Endothelial cell of umbilical vein (primary cell): ENCODE measurements around the gene ARHGEF10L. TPM values are rescaled to one million over a fixed set of nuclear protein-coding genes. Genes with fewer than 3 reads are reported as not detected.

Experiments used
- BruUV-seq: library from RNA; stranded (reverse); fragments of 400-500 nt; replicated peaks from 2 replicates; lab custom pipeline; 2021; lab: Mats Ljungman, UMichigan
- CTCF ChIA-PET: fragments of 300-600, 350-600 bp; sonication (Branson Sonifier 250); formaldehyde crosslinking; loops from one replicate; lab custom pipeline; 2021; ENCODE audit warnings: antibody characterized with exemption, inconsistent platforms; lab: Charles Lee
- POLR2A ChIA-PET: fragments of 300-600, 350-600 bp; sonication (Branson Sonifier 250); formaldehyde crosslinking; loops from one replicate; lab custom pipeline; 2021; ENCODE audit warnings: antibody characterized with exemption, inconsistent platforms; lab: Charles Lee
- DNase-seq: peaks from one replicate; pipeline ENCODE4 v3.0.0-alpha.2; 2011; ENCODE audit warnings: low read depth, low spot score
- FAIRE-seq: peaks from 2 replicates; lab custom pipeline; 2011; peaks lifted over from hg19 to GRCh38; lab: Jason Lieb, UNC
- H2AFZ ChIP-seq: 2 replicates; pipeline ENCODE4 v1.6.0; 2012; ENCODE audit warnings: low read depth, low read length, control low read depth, inconsistent platforms
- H3K27ac ChIP-seq: 2 replicates; pipeline ENCODE4 v1.5.1; 2011; ENCODE audit warnings: low read depth, mild to moderate bottlenecking, control low read depth, low read length, moderate library complexity; ENCODE audit not compliant: insufficient read depth
- H3K27me3 ChIP-seq, 2 experiments: 2 replicates each; pipeline versions ENCODE4 v1.6.0 to v1.6.1; 2011; ENCODE audit warnings: low read length in 2 of 2, mixed read lengths in 1 of 2; ENCODE audit not compliant: control insufficient read depth in 2 of 2, insufficient read depth in 2 of 2
- H3K36me3 ChIP-seq, 2 experiments: 2 replicates in 1 of 2; 3 replicates in 1 of 2; pipeline ENCODE4 v1.5.1; 2011; ENCODE audit warnings: low read length in 2 of 2, mild to moderate bottlenecking in 1 of 2, moderate library complexity in 1 of 2; ENCODE audit not compliant: control insufficient read depth in 2 of 2, insufficient read depth in 2 of 2; ENCODE audit errors: extremely low read depth in 1 of 2
- H3K4me1 ChIP-seq: 3 replicates; pipeline ENCODE4 v1.5.1; 2011; ENCODE audit warnings: mild to moderate bottlenecking, low read length; ENCODE audit not compliant: control insufficient read depth, insufficient read depth; ENCODE audit errors: extremely low read depth
- H3K4me2 ChIP-seq: 2 replicates; pipeline ENCODE4 v1.6.1; 2011; ENCODE audit warnings: low read length, control low read depth, mixed read lengths; ENCODE audit not compliant: insufficient read depth
- H3K4me3 ChIP-seq, 3 experiments: fragments of 200-600 bp in 1 of 3; sonication (generic), shearing (Covaris generic) in 1 of 3; replicated peaks in 1 of 3; 2 replicates each; pipeline ENCODE4 v1.5.1; 2011 to 2016; ENCODE audit warnings: control low read depth in 3 of 3, low read length in 3 of 3, mild to moderate bottlenecking in 2 of 3, inconsistent platforms in 1 of 3, low read depth in 1 of 3, moderate library complexity in 1 of 3; ENCODE audit not compliant: insufficient read depth in 1 of 3
- H3K79me2 ChIP-seq: 2 replicates; pipeline ENCODE4 v1.6.0; 2012; ENCODE audit warnings: low read length, inconsistent platforms; ENCODE audit not compliant: control insufficient read depth, insufficient read depth
- H3K9ac ChIP-seq: replicated peaks from 2 replicates; pipeline ENCODE3; 2011; ENCODE audit warnings: low read length, control low read depth; ENCODE audit not compliant: insufficient read depth; ENCODE audit errors: extremely low read depth
- H3K9me1 ChIP-seq: replicated peaks from 3 replicates; pipeline ENCODE4 v1.6.0; 2011; ENCODE audit warnings: mild to moderate bottlenecking, low read length; ENCODE audit not compliant: control insufficient read depth, insufficient read depth; ENCODE audit errors: extremely low read depth
- H3K9me3 ChIP-seq: replicated peaks from 2 replicates; pipeline ENCODE4 v1.5.1; 2012; ENCODE audit warnings: low read length, inconsistent platforms; ENCODE audit not compliant: control insufficient read depth, insufficient read depth
- H4K20me1 ChIP-seq: replicated peaks from 2 replicates; pipeline ENCODE3; 2011; ENCODE audit warnings: mild to moderate bottlenecking, low read length; ENCODE audit not compliant: control insufficient read depth, insufficient read depth; ENCODE audit errors: extremely low read depth
- CTCF ChIP-seq, 2 donors: IDR thresholded peaks; 1 replicate in 1 of 2; 2 replicates in 1 of 2; pipeline ENCODE4 v1.5.1; 2011; ENCODE audit warnings: low read length in 2 of 2, mild to moderate bottlenecking in 2 of 2, moderate library complexity in 2 of 2, control low read depth in 1 of 2, inconsistent platforms in 1 of 2, low read depth in 1 of 2; ENCODE audit not compliant: insufficient read depth in 1 of 2; ENCODE audit errors: extremely low read depth in 1 of 2
- EZH2 ChIP-seq: IDR thresholded peaks from 2 replicates; pipeline ENCODE4 v1.6.1; 2012; ENCODE audit warnings: borderline replicate concordance, low read depth, mild to moderate bottlenecking, moderate library complexity, low read length, inconsistent platforms; ENCODE audit not compliant: severe bottlenecking
- FOS ChIP-seq: IDR thresholded peaks from 2 replicates; pipeline ENCODE4 v1.6.1; 2011; ENCODE audit warnings: mild to moderate bottlenecking, low read length, moderate library complexity, borderline replicate concordance; ENCODE audit not compliant: insufficient read depth
- GATA2 ChIP-seq: IDR thresholded peaks from 2 replicates; pipeline ENCODE4 v1.7.0; 2011; ENCODE audit warnings: low read depth, mild to moderate bottlenecking, moderate library complexity, mixed read lengths, low read length; ENCODE audit not compliant: insufficient read length, insufficient read depth
- JUN ChIP-seq: IDR thresholded peaks from 2 replicates; pipeline ENCODE4 v1.6.1; 2011; ENCODE audit warnings: borderline replicate concordance, low read depth; ENCODE audit not compliant: insufficient read length, insufficient read depth
- MAX ChIP-seq: IDR thresholded peaks from 2 replicates; pipeline ENCODE4 v1.6.1; 2011; ENCODE audit not compliant: insufficient read depth, insufficient read length
- MYC ChIP-seq: IDR thresholded peaks from one replicate; pipeline ENCODE4 v1.6.1; 2011; ENCODE audit warnings: mild to moderate bottlenecking, low read depth, low read length
- POLR2A ChIP-seq: IDR thresholded peaks from 2 replicates; pipeline ENCODE4 v1.6.1; 2012; ENCODE audit warnings: low read depth, mild to moderate bottlenecking, control low read depth, low read length
- POLR2AphosphoS5 ChIP-seq: IDR thresholded peaks from 2 replicates; pipeline ENCODE4 v1.6.1; 2012; ENCODE audit warnings: low read depth, mild to moderate bottlenecking, control low read depth, low read length, moderate library complexity; ENCODE audit not compliant: insufficient read depth
- dilution Hi-C: fragments of 300-500 bp; cut with MboI; formaldehyde crosslinking; loops from one replicate; pipeline ENCODE4 v1.15.0; 2019; ENCODE audit warnings: low sequenced_read_pairs; ENCODE audit not compliant: extremely low pct_ligation_motif_present
- intact Hi-C: fragments of 100-400 bp; cut with micrococcal nuclease; formaldehyde crosslinking; loops from one replicate; pipeline ENCODE4 v1.10.0; 2022
- polyA plus RNA-seq, 4 experiments: library from polyadenylated mRNA; depleted of rRNA in 3 of 4; stranded (reverse) in 3 of 4; unstranded in 1 of 4; fragments of >200 nt; gene quantifications; 2 replicates each; pipeline versions ENCODE4 v1.2.1 to v1.2.3, GENCODE V29; 2011 to 2012; ENCODE audit warnings: missing spikeins in 1 of 4
- total RNA-seq: library from RNA; stranded (reverse); gene quantifications from 2 replicates; pipeline ENCODE4 v1.2.3, GENCODE V29; 2021

Gene ARHGEF10L
- total and polyA plus RNA-seq, 2 donors (not counting 3 experiments of a cell fraction or from before 2014, with no cell fraction given), result 1.9 to 5.2 TPM

DNA sequence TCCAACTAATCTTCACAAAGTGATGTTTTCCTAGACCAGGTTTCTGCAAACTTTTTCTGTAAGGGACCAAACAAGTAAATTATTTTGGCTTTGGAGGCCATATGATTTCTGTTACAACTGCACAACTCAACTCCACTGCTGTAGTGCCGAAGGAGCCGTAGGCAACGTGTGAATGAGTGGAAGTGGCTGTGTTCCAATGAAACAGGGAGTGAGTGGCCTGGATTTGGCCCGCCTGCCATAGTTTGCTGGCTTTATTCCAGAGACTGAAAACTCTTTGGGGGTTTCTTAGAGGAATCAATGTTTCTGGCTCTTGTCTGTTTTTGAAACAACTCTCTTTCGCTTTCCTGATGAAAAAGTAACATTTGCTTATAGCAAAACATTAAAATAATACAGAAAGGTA, 203.1 kb downstream of the ARHGEF10L start:
- POLR2A ChIA-PET, result no interaction called here
- Histone ChIP-seq H3K79me2 (no peaks in the 10 kb centered on the region), H3K27ac (no peak overlapping the region), H4K20me1 (no peaks in the 10 kb centered on the region), H3K4me3 (no peak overlapping the region), H3K4me1 (no peaks in the 10 kb centered on the region), H3K36me3 (no peaks in the 10 kb centered on the region), H3K9ac (no peak overlapping the region), H2AFZ (no peak overlapping the region), H3K27me3 (no peaks in the 10 kb centered on the region), H3K4me2 (no peak overlapping the region), H3K9me1 (no peaks in the 10 kb centered on the region), H3K9me3 (no peaks in the 10 kb centered on the region)
- TF ChIP-seq MYC, result no peak
- no peak for TF ChIP-seq GATA2
- no peak for TF ChIP-seq POLR2AphosphoS5
- TF ChIP-seq JUN, result no peak
- no peak for TF ChIP-seq EZH2
- no peak for TF ChIP-seq POLR2A
- TF ChIP-seq FOS, result no peak
- no peak for TF ChIP-seq CTCF (IDR thresholded peaks at IDR 0.05; ENCODE audit: extremely low read depth in 1 of 2, insufficient read depth in 1 of 2, low read depth in 1 of 2, low read length in 2 of 2)
- TF ChIP-seq MAX, result no peak
- FAIRE-seq, result no peak
- CTCF ChIA-PET, result no interaction called here
- DNase-seq, result no peak
- dilution Hi-C loops, result no loop called here
- BruUV-seq, result no TSS peak
- intact Hi-C loops, result no loop called here
